ENCODE results near the gene HSD17B1. TPM values are rescaled to one million over a fixed set of nuclear protein-coding genes. Genes with fewer than 3 reads are reported as not detected.

The HSD17B1 gene
- total RNA-seq, 1 donor from 2014 or later = 1.4 TPM

DNA sequence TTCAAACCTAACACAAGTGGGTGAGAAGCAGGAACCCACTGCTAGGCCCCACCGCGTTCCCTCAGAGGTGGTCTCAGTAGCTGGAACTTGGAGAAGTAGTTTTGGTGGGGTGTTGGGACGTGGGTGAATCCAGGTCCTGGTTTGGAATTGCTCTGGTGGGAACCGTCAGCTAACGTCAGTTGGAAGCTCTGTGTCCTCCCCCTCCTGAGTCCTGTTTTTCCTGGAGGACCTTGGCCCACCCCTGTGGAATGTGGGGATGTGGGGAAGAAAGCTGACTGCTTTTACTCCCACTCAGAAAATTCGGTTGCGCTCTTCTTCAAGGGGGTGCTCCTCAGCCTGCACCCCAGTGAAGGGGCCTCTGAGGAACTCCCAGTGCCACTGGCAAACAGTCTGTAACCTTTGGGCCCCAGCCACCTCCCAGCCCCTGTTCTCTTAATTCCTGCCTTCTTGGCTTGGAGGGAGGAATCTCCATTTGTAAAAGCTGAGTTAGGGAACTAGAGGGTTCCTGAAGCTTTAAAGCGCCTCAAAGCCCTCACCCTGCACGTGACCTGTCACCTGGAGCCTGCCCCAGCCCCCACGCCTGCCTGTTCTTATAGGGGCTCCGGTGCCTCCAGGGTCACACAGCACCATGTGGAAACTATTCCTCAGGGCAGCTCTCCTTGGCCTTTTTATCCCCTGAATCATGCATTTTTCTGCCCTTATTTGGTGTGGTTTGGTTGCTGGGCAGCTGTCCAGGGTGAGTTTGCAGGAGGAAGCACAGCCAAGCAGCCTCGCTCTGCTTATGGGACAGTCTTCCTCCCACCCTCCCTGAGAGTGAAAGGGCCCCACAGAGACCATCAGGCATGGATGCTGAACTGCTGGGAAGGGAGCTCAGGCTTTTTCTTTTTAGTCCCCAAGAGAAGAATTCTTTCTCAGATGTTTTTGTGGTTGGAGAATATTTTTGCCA is 32.9 kb upstream of the HSD17B1 start:
- H3K4me1 Mint-ChIP-seq (ENCODE audit: unreplicated experiment) = peaks cover 69% of the 10 kb centered on the region
- no peaks in the 10 kb centered on the region for H3K27me3 Mint-ChIP-seq (ENCODE audit: unreplicated experiment)
- peak overlapping the region; percentile 99 for H3K27ac Mint-ChIP-seq (ENCODE audit: unreplicated experiment)
- no peaks in the 10 kb centered on the region for H3K9me3 Mint-ChIP-seq (ENCODE audit: unreplicated experiment)
- no peaks in the 10 kb centered on the region for H3K36me3 Mint-ChIP-seq (ENCODE audit: unreplicated experiment)
- peak; percentile 95 for DNase-seq (ENCODE audit: extremely low spot score, unreplicated experiment)
- H3K4me3 Mint-ChIP-seq (ENCODE audit: unreplicated experiment) = peak overlapping the region; percentile 52
- TF ChIP-seq, protein P1, sequence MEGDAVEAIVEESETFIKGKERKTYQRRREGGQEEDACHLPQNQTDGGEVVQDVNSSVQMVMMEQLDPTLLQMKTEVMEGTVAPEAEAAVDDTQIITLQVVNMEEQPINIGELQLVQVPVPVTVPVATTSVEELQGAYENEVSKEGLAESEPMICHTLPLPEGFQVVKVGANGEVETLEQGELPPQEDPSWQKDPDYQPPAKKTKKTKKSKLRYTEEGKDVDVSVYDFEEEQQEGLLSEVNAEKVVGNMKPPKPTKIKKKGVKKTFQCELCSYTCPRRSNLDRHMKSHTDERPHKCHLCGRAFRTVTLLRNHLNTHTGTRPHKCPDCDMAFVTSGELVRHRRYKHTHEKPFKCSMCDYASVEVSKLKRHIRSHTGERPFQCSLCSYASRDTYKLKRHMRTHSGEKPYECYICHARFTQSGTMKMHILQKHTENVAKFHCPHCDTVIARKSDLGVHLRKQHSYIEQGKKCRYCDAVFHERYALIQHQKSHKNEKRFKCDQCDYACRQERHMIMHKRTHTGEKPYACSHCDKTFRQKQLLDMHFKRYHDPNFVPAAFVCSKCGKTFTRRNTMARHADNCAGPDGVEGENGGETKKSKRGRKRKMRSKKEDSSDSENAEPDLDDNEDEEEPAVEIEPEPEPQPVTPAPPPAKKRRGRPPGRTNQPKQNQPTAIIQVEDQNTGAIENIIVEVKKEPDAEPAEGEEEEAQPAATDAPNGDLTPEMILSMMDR (IDR thresholded peaks at IDR 0.05) = no peak

DNA sequence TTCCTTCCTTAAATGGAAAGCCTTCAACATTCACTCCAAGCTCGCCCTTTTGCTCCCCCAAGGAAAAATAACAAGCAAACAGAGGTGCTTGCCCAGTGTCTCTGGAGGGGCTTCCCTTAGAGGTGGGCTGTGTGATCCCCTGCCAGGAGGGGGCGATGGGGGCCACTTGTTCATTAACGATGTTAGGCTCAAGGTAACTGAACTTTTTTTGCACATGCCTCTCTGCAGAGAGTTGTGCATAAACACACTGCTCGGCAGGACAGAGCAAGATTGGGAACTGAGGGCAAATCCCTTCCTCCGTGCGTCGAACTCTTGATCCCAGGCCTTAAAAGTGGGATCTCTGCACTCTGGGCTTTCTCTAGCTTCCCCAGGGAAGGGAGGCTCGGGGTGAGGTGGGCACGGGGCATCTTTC is 32.2 kb upstream of the HSD17B1 start:
- DNase-seq (ENCODE audit: extremely low spot score, unreplicated experiment) = no peak
- Mint-ChIP-seq H3K36me3 (ENCODE audit: unreplicated experiment) (no peaks in the 10 kb centered on the region), H3K4me3 (ENCODE audit: unreplicated experiment) (peak overlapping the region; percentile 52), H3K27ac (ENCODE audit: unreplicated experiment) (peak overlapping the region; percentile 99), H3K4me1 (ENCODE audit: unreplicated experiment) (peaks cover 74% of the 10 kb centered on the region), H3K9me3 (ENCODE audit: unreplicated experiment) (no peaks in the 10 kb centered on the region), H3K27me3 (ENCODE audit: unreplicated experiment) (no peaks in the 10 kb centered on the region)
- TF ChIP-seq, protein P1 (IDR thresholded peaks at IDR 0.05) = peak; percentile 37

DNA sequence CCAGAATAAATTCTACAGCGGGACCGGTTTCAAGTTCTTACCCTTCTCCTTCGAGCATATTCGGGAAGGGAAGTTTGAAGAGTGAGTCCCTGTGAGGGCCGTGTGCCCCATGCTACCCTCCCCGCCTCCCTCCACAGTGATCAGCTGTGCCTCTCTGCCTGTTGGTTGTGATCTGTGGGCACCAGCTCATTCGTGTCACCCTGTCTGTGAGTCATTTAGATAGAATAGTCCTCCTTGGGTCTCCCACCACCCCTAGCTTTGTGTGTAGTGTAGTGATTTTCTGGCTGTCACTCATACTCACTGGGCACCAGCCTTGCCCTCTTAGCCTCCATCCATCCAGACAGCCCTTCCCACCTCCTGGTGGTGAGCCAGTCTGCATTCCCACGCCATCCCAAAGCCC is 31.7 kb upstream of the HSD17B1 start:
- TF ChIP-seq, protein P1 (IDR thresholded peaks at IDR 0.05) = no peak
- Mint-ChIP-seq H3K4me3 (ENCODE audit: unreplicated experiment) (peak overlapping the region; percentile 52), H3K9me3 (ENCODE audit: unreplicated experiment) (no peaks in the 10 kb centered on the region), H3K27me3 (ENCODE audit: unreplicated experiment) (no peaks in the 10 kb centered on the region), H3K27ac (ENCODE audit: unreplicated experiment) (peak overlapping the region; percentile 99), H3K36me3 (ENCODE audit: unreplicated experiment) (no peaks in the 10 kb centered on the region), H3K4me1 (ENCODE audit: unreplicated experiment) (peaks cover 74% of the 10 kb centered on the region)
- DNase-seq (ENCODE audit: extremely low spot score, unreplicated experiment) = no peak

DNA sequence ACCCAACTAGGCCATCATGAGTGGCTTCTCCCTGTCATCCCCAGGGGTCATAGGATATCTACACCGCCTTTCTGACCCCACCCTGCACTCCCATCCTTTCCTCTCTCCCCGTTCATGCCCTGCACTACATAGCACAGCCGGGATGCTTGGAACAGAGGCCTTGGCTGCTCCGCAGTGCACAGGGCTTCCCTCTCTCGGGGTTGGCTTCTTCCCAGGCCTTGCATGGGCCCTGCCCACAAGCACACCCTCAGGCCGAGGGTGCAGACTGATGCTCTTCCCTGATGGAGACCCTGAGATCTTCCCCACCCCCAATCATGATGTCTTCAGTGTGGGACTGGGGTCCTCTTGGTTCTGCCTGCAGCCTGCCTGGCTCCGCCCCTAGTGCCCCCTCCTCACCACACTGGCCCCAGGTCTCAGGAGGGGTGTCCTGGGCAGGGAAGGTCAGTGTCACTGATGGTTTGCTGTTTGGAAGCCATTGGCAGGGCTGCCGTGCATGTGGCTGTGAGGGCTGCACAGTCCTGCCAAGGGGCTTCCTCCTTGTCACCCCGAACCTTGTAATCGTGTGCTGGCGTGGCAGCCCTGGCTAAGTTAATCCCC is 31.0 kb upstream of the HSD17B1 start:
- no peaks in the 10 kb centered on the region for H3K27me3 Mint-ChIP-seq (ENCODE audit: unreplicated experiment)
- H3K9me3 Mint-ChIP-seq (ENCODE audit: unreplicated experiment) = no peaks in the 10 kb centered on the region
- TF ChIP-seq, protein P1 (IDR thresholded peaks at IDR 0.05) = no peak
- peak overlapping the region; percentile 14 for H3K4me3 Mint-ChIP-seq (ENCODE audit: unreplicated experiment)
- H3K4me1 Mint-ChIP-seq (ENCODE audit: unreplicated experiment) = peaks cover 77% of the 10 kb centered on the region
- H3K27ac Mint-ChIP-seq (ENCODE audit: unreplicated experiment) = peak overlapping the region; percentile 99
- no peak for DNase-seq (ENCODE audit: extremely low spot score, unreplicated experiment)
- no peaks in the 10 kb centered on the region for H3K36me3 Mint-ChIP-seq (ENCODE audit: unreplicated experiment)

DNA sequence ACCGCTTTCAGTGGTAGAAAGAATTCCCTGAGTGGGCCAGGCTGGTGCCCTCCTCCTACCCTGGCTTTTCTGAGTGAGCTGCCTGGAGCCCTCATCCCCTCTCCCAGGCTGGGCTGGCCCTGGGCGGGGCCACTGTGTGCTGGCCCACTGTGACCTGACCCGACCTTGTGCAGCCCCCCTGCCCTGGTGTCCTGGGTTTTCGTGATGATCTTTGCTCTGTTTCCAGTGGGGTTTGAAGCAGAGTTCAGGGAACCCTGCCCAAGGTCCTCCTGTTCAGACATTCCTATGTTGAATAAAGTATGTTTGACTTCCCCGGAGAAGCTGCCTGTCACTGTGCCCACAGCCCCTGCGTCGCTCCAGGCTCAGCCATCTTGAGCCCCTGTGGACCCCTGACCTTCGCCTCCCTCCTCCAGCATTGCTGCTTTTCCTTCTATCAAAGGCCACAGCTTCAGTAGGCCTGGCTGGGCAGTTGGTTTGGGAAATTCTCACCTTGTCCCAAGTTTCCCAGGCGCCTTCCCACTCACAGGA is 30.4 kb upstream of the HSD17B1 start:
- Mint-ChIP-seq H3K27ac (ENCODE audit: unreplicated experiment) (peak overlapping the region; percentile 99), H3K4me3 (ENCODE audit: unreplicated experiment) (peak overlapping the region; percentile 26), H3K9me3 (ENCODE audit: unreplicated experiment) (no peaks in the 10 kb centered on the region), H3K27me3 (ENCODE audit: unreplicated experiment) (no peaks in the 10 kb centered on the region), H3K4me1 (ENCODE audit: unreplicated experiment) (peaks cover 79% of the 10 kb centered on the region), H3K36me3 (ENCODE audit: unreplicated experiment) (no peaks in the 10 kb centered on the region)
- no peak for DNase-seq (ENCODE audit: extremely low spot score, unreplicated experiment)
- TF ChIP-seq, protein P1 (IDR thresholded peaks at IDR 0.05) = no peak
